HG03469 (cell line): ENCODE data around the gene HES4.

ENCODE experiments used
- ATAC-seq: cut with Tn5 transposase; IDR thresholded peaks from one replicate; pipeline ENCODE4 v1.9.1; 2021; ENCODE audit warnings: mild to moderate bottlenecking, moderate library complexity, moderate number of reproducible peaks; ENCODE audit not compliant: unreplicated experiment

The HES4 gene

GRCh38 chr1:969260-969855, 30.5 kb downstream of the HES4 start:
- ATAC-seq: no peak

DNA sequence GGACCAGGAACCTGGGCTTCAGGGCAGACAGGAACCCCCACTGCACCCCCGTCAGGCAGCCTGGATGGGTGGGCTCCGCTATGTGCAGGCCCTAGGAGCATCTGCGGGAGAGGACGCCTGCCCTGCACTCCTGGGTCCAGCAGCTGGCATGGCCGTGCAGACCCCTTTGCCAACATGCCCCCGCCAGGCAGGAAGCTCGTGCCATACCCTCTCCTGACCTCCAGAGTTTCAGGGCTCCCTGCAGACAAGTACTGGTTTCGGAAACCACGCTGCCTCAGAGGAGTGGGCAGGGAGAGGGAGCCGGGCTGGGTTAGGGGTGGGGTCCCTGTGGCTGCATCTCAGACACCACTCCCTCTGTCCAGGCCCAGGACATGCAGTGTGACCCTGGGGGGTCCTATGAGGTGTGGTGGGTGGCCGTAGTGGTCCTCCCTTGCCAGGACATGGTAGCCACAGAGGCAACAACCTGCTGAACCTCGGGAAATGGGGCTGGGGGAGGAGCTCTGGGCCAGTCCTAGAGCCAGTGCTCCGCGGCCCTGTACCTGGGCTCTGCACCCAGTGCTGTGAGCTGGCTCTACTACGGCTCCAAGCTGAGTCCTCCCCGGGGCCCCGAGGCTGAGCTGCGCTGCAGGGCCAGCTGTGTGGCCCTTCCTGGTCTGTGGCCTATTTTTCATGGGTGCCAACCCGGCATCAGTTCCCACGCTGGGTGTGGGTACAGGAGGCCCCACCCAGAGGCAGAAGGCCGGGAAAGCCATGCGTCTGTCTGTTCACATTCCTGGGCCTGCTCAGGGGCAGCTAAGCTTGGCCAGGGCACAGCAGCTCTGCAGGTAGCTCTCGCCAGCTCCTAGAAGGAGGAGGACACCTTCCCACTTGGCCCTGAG, 32.2 kb downstream of the HES4 start:
- ATAC-seq: no peak

GRCh38 chr1:966704-967300, 33.1 kb downstream of the HES4 start:
- ATAC-seq: no peak

DNA sequence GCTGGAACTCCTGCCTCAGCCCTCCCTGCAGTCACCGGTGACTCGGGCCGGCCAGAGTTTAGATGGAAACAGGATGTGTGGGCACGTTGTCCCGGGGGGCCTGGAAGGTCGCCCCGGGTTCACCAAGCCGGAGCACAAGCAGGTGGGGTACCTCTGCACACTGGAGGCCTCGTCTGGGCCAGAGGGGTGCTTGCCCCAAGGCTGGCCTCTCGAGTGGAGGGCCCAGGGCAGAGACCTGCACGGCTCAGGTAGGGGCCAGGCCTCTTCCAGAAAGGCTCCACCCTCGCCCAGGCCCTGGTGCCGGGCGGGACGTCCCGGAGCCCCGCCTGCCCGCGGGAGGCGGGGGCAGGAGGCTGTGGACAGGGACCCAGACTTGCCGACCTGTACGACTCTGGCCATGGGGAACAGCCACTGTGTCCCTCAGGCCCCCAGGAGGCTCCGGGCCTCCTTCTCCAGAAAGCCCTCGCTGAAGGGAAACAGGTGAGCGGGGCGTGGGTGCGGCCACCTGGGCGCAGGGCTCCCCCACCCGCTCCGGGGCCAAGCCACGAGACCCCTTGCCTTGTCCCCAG, 33.7 kb downstream of the HES4 start, which contains the start of gene PLEKHN1:
Gene PLEKHN1 (plus strand): TSS at position 348 of the 569 bp plus-strand sequence. CDS start 50 bp downstream, at position 398.
- no peak for ATAC-seq

DNA sequence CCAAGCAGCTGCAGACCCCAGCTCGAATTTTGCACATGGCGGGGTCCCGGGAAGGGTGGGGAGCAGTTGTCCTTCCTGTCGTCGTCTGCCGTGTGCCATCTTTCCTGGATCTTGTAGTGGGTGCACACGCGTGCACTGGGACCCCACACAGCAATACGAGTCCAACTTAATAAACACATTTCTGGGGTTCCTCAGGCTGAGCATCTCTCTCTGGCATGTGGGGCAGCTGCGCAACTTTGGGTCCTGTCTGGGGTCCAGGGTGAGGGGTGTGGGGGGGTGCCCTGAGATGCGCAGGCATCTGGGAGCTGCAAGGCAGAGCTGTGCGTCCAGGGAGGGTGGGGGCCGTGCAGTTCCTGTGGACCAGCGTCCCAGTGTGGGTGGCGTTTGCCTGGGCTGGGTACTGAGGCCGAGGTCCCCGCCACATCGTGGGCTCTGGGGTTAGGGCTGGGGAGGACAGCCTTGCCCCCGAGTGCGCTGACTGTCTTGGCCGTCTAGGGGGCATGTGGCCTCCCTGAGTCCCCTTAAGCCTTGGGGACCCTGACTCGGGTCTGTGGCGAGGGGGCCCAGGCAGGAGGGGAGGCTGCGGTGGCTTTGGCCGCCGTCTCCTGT, 34.3 kb downstream of the HES4 start:
- no peak for ATAC-seq

DNA sequence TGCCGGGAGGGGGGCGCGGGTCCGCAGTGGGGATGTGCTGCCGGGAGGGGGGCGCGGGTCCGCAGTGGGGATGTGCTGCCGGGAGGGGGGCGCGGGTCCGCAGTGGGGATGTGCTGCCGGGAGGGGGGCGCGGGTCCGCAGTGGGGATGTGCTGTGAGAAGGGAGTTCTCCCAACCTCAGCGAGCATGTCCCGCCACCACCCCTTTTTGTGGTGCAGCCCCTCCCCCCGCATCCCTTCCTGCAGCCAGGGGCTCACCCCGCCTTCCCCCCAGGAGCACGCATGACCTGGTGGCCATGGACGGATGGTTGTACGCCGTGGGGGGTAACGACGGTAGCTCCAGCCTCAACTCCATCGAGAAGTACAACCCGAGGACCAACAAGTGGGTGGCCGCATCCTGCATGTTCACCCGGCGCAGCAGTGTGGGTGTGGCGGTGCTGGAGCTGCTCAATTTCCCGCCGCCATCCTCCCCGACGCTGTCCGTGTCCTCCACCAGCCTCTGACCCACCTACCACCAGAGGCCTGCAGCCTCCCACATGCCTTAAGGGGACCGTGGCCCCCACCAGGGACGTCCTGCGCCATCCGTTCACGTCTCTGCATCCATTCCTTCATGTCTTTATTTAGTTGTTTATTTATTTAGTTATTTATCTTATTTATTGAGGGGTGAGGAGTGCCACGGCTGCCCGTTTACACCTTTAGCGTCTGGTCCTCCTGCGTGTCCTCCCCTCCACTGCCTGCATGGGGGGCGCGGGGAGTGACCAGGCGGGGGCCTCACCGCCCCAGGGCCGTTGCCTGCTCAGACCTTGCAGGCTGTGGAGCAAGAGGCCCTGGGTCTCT, 35.0 kb downstream of the HES4 start:
- ATAC-seq: no peak

DNA sequence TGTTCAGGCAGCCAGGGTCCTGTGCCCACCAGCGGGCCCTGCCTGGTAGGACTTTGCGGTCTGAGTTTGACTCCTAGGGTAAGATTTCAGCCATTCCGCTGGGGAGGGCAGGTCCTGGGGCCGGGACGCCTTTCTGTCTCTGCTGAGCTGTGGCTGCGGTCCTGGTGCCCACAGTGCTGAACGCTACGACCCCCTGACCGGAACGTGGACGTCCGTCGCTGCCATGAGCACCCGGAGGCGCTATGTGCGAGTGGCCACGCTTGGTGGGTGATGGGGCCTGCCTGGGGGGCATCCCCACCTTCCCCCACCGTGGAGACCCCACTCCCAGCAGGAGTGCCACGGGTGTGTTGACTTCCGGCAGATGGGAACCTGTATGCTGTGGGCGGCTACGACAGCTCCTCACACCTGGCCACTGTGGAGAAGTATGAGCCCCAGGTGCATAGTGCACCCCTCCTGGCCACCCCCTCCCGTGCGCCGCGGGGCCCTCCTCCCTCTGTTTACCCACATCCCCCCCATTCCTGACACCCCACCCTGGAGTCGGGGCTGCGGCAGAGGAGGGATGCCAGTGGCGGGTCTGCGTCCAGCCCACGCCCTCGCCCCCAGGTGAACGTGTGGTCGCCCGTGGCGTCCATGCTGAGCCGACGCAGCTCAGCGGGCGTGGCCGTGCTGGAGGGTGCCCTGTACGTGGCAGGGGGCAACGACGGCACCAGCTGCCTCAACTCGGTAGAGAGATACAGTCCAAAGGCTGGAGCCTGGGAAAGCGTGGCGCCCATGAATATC, 36.0 kb downstream of the HES4 start:
- no peak for ATAC-seq

DNA sequence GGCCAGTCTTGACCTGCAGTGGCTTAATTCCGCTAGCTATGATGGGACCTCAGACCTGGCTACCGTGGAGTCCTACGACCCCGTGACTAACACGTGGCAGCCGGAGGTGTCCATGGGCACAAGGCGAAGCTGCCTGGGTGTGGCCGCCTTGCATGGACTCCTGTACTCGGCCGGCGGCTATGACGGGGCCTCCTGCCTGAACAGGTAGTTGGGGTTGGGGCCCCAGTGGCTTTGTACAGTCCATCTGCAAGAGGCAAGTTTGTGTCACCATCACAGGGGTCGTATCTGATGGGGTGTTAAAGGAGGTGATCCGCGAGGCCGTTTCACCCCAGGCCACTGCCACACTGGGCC, 36.6 kb downstream of the HES4 start:
- no peak for ATAC-seq

GRCh38 chr1:962381-963300, 37.3 kb downstream of the HES4 start:
- ATAC-seq: no peak

DNA sequence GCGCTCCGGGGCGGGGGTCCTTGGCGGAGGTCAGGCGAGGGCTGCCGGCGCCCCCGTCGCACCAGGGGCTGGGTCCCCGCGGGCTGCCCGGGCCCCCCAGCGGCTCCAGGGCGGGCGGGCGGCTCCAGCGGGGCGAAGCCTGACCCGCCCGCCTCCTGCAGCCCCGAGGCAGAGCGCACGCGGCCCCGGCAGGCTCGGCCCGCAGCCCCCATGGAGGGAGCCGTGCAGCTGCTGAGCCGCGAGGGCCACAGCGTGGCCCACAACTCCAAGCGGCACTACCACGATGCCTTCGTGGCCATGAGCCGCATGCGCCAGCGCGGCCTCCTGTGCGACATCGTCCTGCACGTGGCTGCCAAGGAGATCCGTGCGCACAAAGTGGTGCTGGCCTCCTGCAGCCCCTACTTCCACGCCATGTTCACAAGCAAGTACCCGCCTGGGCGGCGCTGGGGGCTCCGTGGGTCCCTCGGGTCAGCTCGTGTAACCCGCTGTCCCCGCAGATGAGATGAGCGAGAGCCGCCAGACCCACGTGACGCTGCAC, 38.7 kb downstream of the HES4 start:
- no peak for ATAC-seq

DNA sequence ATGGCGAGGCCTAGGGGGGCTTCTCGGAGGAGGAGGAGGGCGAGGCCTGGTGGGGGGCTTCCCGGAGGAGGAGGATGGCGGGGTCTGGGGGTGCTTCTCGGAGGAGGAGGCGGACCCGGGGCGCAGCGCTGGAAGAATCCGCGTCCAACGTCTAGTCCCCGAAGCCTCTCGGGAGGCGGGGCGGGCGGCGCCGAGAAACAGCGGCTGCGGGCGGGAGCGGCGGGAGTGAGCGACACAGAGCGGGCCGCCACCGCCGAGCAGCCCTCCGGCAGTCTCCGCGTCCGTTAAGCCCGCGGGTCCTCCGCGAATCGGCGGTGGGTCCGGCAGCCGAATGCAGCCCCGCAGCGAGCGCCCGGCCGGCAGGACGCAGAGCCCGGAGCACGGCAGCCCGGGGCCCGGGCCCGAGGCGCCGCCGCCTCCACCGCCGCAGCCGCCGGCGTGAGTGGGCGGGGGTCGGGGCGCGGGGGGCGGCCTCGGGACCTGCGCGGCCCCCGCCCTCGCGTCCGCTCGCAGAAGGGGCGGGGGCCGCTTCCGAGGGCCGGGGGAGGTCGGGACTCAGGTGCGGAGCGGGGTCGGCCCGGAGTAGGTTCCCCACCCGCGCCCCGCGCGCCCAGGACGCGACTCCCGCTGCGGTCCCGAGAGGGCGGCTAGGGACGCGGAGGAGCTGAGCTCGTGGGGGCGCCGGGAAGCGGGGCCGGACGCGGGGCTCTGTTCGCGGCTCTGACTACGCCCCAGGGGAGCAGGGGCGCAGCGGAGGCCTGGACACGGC, 39.4 kb downstream of the HES4 start, which contains the start of gene KLHL17:
Gene KLHL17 (plus strand): TSS at position 222 of the 769 bp plus-strand sequence. CDS start 110 bp downstream, at position 332.
- ATAC-seq: no peak

GRCh38 chr1:959731-960362, 40.0 kb downstream of the HES4 start:
- no peak for ATAC-seq

DNA sequence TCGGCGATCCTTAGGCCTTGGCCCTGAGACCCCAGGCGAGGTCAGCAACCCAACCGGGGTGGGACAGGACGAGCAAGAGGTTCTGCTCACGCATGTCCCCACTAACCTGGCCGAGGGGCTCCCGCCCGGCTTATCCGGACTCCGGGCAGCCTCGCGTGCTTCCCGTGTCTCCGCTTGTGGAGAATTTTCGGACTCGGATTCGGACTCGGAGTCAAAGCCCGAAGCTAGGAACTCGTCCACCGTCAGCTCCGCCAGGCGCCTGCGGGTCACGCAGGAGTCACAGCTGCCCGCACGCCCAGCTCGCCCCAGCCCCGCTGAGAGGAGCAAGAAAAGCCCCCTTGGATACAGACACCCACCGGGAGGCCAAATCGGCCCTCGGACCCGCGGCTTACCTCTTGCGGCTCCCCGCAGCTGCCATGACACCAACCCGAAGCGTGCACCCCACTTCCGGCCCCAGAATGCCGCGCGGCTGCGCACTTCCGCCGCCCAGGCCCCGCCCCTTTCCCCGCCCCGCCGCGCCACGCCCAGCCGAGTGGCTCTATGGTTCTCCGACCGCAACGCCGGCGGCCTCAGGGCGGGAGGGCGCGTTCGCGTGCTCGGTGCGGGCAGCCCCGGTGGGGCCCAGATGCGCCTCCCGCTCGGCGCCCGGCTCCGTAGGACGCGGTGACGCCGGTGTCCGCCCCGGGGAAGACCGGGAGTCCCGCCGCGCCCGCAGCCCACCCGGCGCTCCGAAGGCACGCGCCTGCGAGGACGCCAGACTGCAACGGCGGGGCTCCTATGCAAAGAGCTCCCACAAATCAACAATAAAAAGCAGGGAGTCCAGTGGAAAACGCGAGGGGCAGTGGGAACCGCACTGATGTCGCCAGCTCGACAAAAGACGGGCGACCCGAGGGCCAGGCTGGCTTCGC, 40.8 kb downstream of the HES4 start, which contains the start of gene NOC2L:
Gene NOC2L (minus strand): TSS at position 434 of the 908 bp plus-strand sequence. CDS start 16 bp downstream, at position 418.
- peak; percentile 39 for ATAC-seq

DNA sequence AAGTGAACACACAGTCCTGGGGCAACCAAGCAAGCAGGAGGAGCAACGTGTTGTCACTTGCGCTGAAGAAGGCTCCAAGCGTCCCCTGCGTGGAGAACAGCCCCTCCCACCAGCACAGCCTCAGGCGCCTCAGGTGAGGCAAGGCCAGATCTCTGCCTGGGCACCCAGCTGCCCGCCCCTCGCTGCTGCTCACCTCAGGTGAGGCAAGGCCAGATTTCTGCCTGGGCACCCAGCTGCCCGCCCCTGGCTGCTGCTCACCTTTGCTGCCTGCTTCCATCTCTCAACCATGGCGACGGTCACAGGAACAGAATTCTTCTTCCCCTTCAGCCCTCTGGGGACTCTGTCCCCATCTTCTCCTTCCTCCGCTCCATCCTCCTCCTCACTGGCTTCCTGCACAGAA, 43.3 kb downstream of the HES4 start:
- no peak for ATAC-seq

- no peak for ATAC-seq
These were observed 44.4 kb downstream of the HES4 start for GRCh38 chr1:955474-955873.

- ATAC-seq: no peak
These were observed 45.0 kb downstream of the HES4 start for GRCh38 chr1:954927-955326.
